Prostate gland (tissue), 2 donors: ENCODE results near the gene ITGA1. TPM values are rescaled to one million over a fixed set of nuclear protein-coding genes. Genes with fewer than 3 reads are reported as not detected.

Experiments
- DNase-seq: peaks from one replicate; pipeline ENCODE4 v3.0.0-alpha.2; 2019; ENCODE audit warnings: low spot score
- H3K27ac ChIP-seq, 2 donors: fragments of 200-600 bp; sonication (generic); 2 replicates each; pipeline ENCODE4 v1.5.1; 2017 to 2019
- H3K27me3 ChIP-seq: fragments of 200-600 bp; sonication (generic); replicated peaks from 2 replicates; pipeline ENCODE4 v1.5.1; 2019; ENCODE audit not compliant: insufficient read depth
- H3K36me3 ChIP-seq, 2 donors: fragments of 200-600 bp; sonication (generic); 1 replicate in 1 of 2; 2 replicates in 1 of 2; pipeline versions ENCODE4 v1.5.1 to v1.8.1; 2017 to 2019
- H3K4me1 ChIP-seq: fragments of 200-600 bp; sonication (generic); replicated peaks from 2 replicates; pipeline ENCODE4 v1.5.1; 2019
- H3K4me3 ChIP-seq, 2 donors: fragments of 200-600 bp; sonication (generic); 2 replicates each; pipeline ENCODE4 v1.5.1; 2017 to 2019
- H3K9me3 ChIP-seq: fragments of 200-600 bp; sonication (generic); 2 replicates; pipeline ENCODE4 v1.5.1; 2017
- POLR2A ChIP-seq: fragments of 450-650 bp; IDR thresholded peaks from one replicate; pipeline ENCODE4 v1.6.1; 2016; ENCODE audit warnings: antibody characterized with exemption, mild to moderate bottlenecking
- POLR2AphosphoS5 ChIP-seq: sonication (generic); formaldehyde crosslinking; IDR thresholded peaks from one replicate; pipeline ENCODE4 v1.6.1; 2017; ENCODE audit warnings: antibody characterized with exemption
- WGBS: methylation state at CpG from one replicate; pipeline ENCODE4 v1.1.5; 2018; 5-methylcytosine and 5-hydroxymethylcytosine counted together
- intact Hi-C: fragments of 100-400 bp; cut with DNase I; formaldehyde crosslinking; loops from one replicate; pipeline ENCODE4 v1.14.2; 2022
- total RNA-seq, 2 donors: library from RNA; depleted of rRNA; stranded (reverse); fragments of >200 nt; gene quantifications; one replicate each; pipeline ENCODE4 v1.1.0, GENCODE V29; 2016
- TF ChIP-seq, protein P1 (sequence below), 4 experiments: fragments of 200-600 bp in 2 of 4; fragments of 450-650 bp in 2 of 4; sonication (generic) in 2 of 4; IDR thresholded peaks; 1 replicate in 3 of 4; 2 replicates in 1 of 4; pipeline ENCODE4 v1.5.1; 2016 to 2019; ENCODE audit warnings: antibody characterized with exemption in 4 of 4, mild to moderate bottlenecking in 2 of 4, moderate library complexity in 2 of 4

The ITGA1 gene
- total RNA-seq, 2 donors from 2014 or later: 43.7 to 78.3 TPM

DNA sequence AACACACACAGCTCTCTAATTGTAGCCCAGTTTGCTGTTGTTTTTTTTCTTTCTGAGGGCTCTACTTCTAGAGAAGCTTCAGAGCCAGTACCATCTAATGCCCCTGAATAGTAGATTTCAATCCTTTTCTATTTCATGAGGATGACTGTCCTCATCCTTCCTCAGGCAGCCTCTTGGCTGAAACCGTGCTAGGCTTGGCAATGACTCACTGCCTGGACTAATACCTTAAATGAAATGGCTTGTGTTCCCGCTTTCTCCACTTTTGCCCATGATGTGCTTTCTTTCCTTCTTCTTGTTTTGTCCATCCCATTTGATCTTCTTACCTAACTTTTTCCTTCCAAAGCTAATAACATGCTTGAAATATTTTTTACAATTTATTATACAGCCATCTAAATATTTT lies 80.1 kb downstream of the ITGA1 start:
- 85% methylated on average over 2 of the region's 2 CpGs for WGBS
- TF ChIP-seq POLR2AphosphoS5 (no peak), POLR2A (no peak)
- TF ChIP-seq, protein P1, sequence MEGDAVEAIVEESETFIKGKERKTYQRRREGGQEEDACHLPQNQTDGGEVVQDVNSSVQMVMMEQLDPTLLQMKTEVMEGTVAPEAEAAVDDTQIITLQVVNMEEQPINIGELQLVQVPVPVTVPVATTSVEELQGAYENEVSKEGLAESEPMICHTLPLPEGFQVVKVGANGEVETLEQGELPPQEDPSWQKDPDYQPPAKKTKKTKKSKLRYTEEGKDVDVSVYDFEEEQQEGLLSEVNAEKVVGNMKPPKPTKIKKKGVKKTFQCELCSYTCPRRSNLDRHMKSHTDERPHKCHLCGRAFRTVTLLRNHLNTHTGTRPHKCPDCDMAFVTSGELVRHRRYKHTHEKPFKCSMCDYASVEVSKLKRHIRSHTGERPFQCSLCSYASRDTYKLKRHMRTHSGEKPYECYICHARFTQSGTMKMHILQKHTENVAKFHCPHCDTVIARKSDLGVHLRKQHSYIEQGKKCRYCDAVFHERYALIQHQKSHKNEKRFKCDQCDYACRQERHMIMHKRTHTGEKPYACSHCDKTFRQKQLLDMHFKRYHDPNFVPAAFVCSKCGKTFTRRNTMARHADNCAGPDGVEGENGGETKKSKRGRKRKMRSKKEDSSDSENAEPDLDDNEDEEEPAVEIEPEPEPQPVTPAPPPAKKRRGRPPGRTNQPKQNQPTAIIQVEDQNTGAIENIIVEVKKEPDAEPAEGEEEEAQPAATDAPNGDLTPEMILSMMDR (IDR thresholded peaks at IDR 0.05): no peak
- no peaks in the 10 kb centered on the region for H3K27me3 ChIP-seq
- no peak overlapping the region for H3K27ac ChIP-seq
- H3K9me3 ChIP-seq: no peaks in the 10 kb centered on the region
- H3K4me3 ChIP-seq: no peak overlapping the region
- no peaks in the 10 kb centered on the region for H3K36me3 ChIP-seq
- no peak for DNase-seq
- intact Hi-C loops: no loop called here
- peaks cover 5% of the 10 kb centered on the region for H3K4me1 ChIP-seq

GRCh38 chr5:52868417-52868816 lies 80.7 kb downstream of the ITGA1 start:
- Histone ChIP-seq H3K36me3 (no peaks in the 10 kb centered on the region), H3K4me1 (peaks cover 5% of the 10 kb centered on the region), H3K27me3 (no peaks in the 10 kb centered on the region), H3K4me3 (no peak overlapping the region), H3K27ac (no peak overlapping the region), H3K9me3 (no peaks in the 10 kb centered on the region)
- DNase-seq: no peak
- no peak for TF ChIP-seq POLR2AphosphoS5
- no peak for TF ChIP-seq POLR2A
- TF ChIP-seq, protein P1 (IDR thresholded peaks at IDR 0.05): no peak
- WGBS: 96% methylated on average over 2 of the region's 2 CpGs
- intact Hi-C loops: no loop called here

- H3K4me1 ChIP-seq: no peaks in the 10 kb centered on the region
- DNase-seq: no peak
- no peaks in the 10 kb centered on the region for H3K36me3 ChIP-seq
- TF ChIP-seq POLR2A (no peak), POLR2AphosphoS5 (no peak)
- TF ChIP-seq, protein P1 (IDR thresholded peaks at IDR 0.05): no peak
- H3K27ac ChIP-seq: no peak overlapping the region
- intact Hi-C loops: no loop called here
- WGBS: 94% methylated on average over 4 of the region's 4 CpGs
- no peaks in the 10 kb centered on the region for H3K27me3 ChIP-seq
- no peaks in the 10 kb centered on the region for H3K9me3 ChIP-seq
- H3K4me3 ChIP-seq: no peak overlapping the region
Measured at GRCh38 chr5:52869391-52869790, 81.7 kb downstream of the ITGA1 start.

GRCh38 chr5:52870448-52870847 lies 82.7 kb downstream of the ITGA1 start:
- no peaks in the 10 kb centered on the region for H3K36me3 ChIP-seq
- WGBS: 71% methylated on average over 1 of the region's 1 CpG

GRCh38 chr5:52875827-52876226 lies 88.1 kb downstream of the ITGA1 start:
- DNase-seq: no peak
- Histone ChIP-seq H3K4me1 (no peaks in the 10 kb centered on the region), H3K9me3 (no peaks in the 10 kb centered on the region), H3K36me3 (no peaks in the 10 kb centered on the region), H3K27me3 (no peaks in the 10 kb centered on the region), H3K4me3 (no peak overlapping the region), H3K27ac (no peak overlapping the region)
- TF ChIP-seq POLR2A: no peak
- TF ChIP-seq POLR2AphosphoS5: no peak
- TF ChIP-seq, protein P1 (IDR thresholded peaks at IDR 0.05): no peak
- WGBS: 43% methylated on average over 3 of the region's 3 CpGs
- intact Hi-C loops: no loop called here

More at GRCh38 chr5:52870448-52870847, 82.7 kb downstream of the ITGA1 start:
- H3K27me3 ChIP-seq: no peaks in the 10 kb centered on the region
- no peak overlapping the region for H3K4me3 ChIP-seq
- DNase-seq: no peak
- no peaks in the 10 kb centered on the region for H3K4me1 ChIP-seq
- TF ChIP-seq POLR2AphosphoS5: no peak
- TF ChIP-seq POLR2A: no peak
- TF ChIP-seq, protein P1 (IDR thresholded peaks at IDR 0.05): no peak
- H3K27ac ChIP-seq: no peak overlapping the region
- intact Hi-C loops: no loop called here
- no peaks in the 10 kb centered on the region for H3K9me3 ChIP-seq
